ENCODE data around the gene MRPL16. TPM values are rescaled to one million over a fixed set of nuclear protein-coding genes. Genes with fewer than 3 reads are reported as not detected.

The MRPL16 gene
- total RNA-seq, 2 experiments from 2014 or later, result 80.2 to 80.5 TPM

Other genes starting within 250 kb of the MRPL16 start
- 10 to 100 TPM; 37.2 to 40.9 TPM for gene OSBP, start 195.0 kb downstream of the MRPL16 start, total RNA-seq
- gene PATL1, start 141.7 kb downstream of the MRPL16 start, total RNA-seq, result 10 to 100 TPM; 58.3 to 62.3 TPM
- gene OR10V1, start 96.9 kb downstream of the MRPL16 start, total RNA-seq, result not detected
- 10 to 100 TPM; 11.7 to 12.3 TPM for gene STX3, start 55.4 kb downstream of the MRPL16 start, total RNA-seq
- not detected for gene CBLIF, start 34.7 kb upstream of the MRPL16 start, total RNA-seq
- gene TCN1, start 55.7 kb upstream of the MRPL16 start, total RNA-seq, result not detected
- not detected for gene OOSP3, start 68.0 kb upstream of the MRPL16 start, total RNA-seq
- not detected for gene OOSP1, start 127.7 kb upstream of the MRPL16 start, total RNA-seq
- gene OOSP4A, start 153.3 kb upstream of the MRPL16 start, total RNA-seq, result not detected
- gene OOSP4B, start 206.4 kb upstream of the MRPL16 start, total RNA-seq, result not detected
- not detected for gene OOSP2, start 229.6 kb upstream of the MRPL16 start, total RNA-seq
- gene MS4A3, start 245.9 kb upstream of the MRPL16 start, total RNA-seq, result not detected